HepG2 (cell line): ENCODE results near the gene ANKRD60. TPM values are rescaled to one million over a fixed set of nuclear protein-coding genes. Genes with fewer than 3 reads are reported as not detected.

Source experiments
- ATAC-seq: fragments of 200-7000 bp; cut with Tn5 transposase; 3 replicates; pipeline ENCODE4 v1.9.1; 2020; ENCODE audit warnings: mild to moderate bottlenecking, moderate library complexity
- BruUV-seq: library from RNA; stranded (reverse); fragments of 400-500 nt; replicated peaks from 2 replicates; lab custom pipeline; 2021; lab: Mats Ljungman, UMichigan
- CTCF ChIA-PET: fragments of 300-600 bp; formaldehyde crosslinking; extraction: SDS; loops from one replicate; lab custom pipeline; 2021; ENCODE audit warnings: low total read pairs, inconsistent platforms, low intra/inter-chr PET ratio; lab: Yijun Ruan, JAX
- POLR2A ChIA-PET: fragments of 350-600 bp; sonication (Branson Sonifier 250); formaldehyde crosslinking; loops from one replicate; lab custom pipeline; 2020; ENCODE audit warnings: antibody characterized with exemption, inconsistent platforms; lab: Yijun Ruan, JAX
- DNase-seq: peaks from one replicate; pipeline ENCODE4 v3.0.0-alpha.2; 2015; ENCODE audit warnings: low spot score
- FAIRE-seq: peaks from 3 replicates; lab custom pipeline; 2011; peaks lifted over from hg19 to GRCh38; lab: Jason Lieb, UNC
- H2AFZ ChIP-seq: one replicate; pipeline ENCODE4 v1.6.1; 2011; ENCODE audit warnings: low read length, inconsistent platforms
- H3K27ac ChIP-seq: fragments of 300-600 bp; 3 replicates; pipeline ENCODE4 v1.8.0; 2011; ENCODE audit warnings: mixed run types, mild to moderate bottlenecking, mixed read lengths, low read length, inconsistent platforms; ENCODE audit not compliant: insufficient read depth; ENCODE audit errors: extremely low read length
- H3K27me3 ChIP-seq, 2 experiments: fragments of 200-600 bp in 1 of 2; 2 replicates in 1 of 2; 3 replicates in 1 of 2; pipeline versions ENCODE4 v1.6.0 to v1.8.0; 2011; ENCODE audit warnings: low read length in 2 of 2, mild to moderate bottlenecking in 2 of 2, moderate library complexity in 2 of 2, inconsistent platforms in 1 of 2; ENCODE audit not compliant: insufficient read depth in 2 of 2, control insufficient read depth in 1 of 2
- H3K36me3 ChIP-seq, 2 experiments: fragments of 200-600 bp in 1 of 2; replicated peaks in 1 of 2; 2 replicates in 1 of 2; 3 replicates in 1 of 2; pipeline versions ENCODE4 v1.5.1 to v1.8.0; 2011; ENCODE audit warnings: low read length in 2 of 2, inconsistent platforms in 1 of 2; ENCODE audit not compliant: insufficient read depth in 2 of 2, control insufficient read depth in 1 of 2
- H3K4me1 ChIP-seq: 2 replicates; pipeline ENCODE4 v1.5.1; 2012; ENCODE audit warnings: low read length, inconsistent platforms; ENCODE audit not compliant: insufficient read depth
- H3K4me2 ChIP-seq: 2 replicates; pipeline ENCODE4 v1.6.0; 2011; ENCODE audit warnings: low read depth, low read length, inconsistent platforms
- H3K4me3 ChIP-seq, 3 experiments: fragments of 200-600 bp in 1 of 3; sonication (generic), shearing (Covaris generic) in 1 of 3; replicated peaks in 1 of 3; 2 replicates each; pipeline ENCODE4 v1.5.1; 2011 to 2016; ENCODE audit warnings: low read length in 3 of 3, inconsistent platforms in 2 of 3, low read depth in 2 of 3, mild to moderate bottlenecking in 2 of 3, control low read depth in 1 of 3, mixed read lengths in 1 of 3; ENCODE audit not compliant: insufficient read depth in 1 of 3
- H3K79me2 ChIP-seq: one replicate; pipeline ENCODE4 v1.6.1; 2011; ENCODE audit warnings: low read length, inconsistent platforms; ENCODE audit not compliant: insufficient read depth
- H3K9ac ChIP-seq: 2 replicates; pipeline ENCODE4 v1.6.0; 2011; ENCODE audit warnings: mild to moderate bottlenecking, low read depth, low read length, inconsistent platforms; ENCODE audit not compliant: insufficient read depth
- H3K9me3 ChIP-seq: 2 replicates; pipeline ENCODE4 v1.5.1; 2012; ENCODE audit warnings: mild to moderate bottlenecking, low read length
- H4K20me1 ChIP-seq: 2 replicates; pipeline ENCODE4 v1.6.0; 2011; ENCODE audit warnings: inconsistent platforms, mild to moderate bottlenecking, low read length, moderate library complexity; ENCODE audit not compliant: insufficient read depth
- SP4 ChIP-seq: sonication (generic); formaldehyde crosslinking; IDR thresholded peaks from 2 replicates; pipeline ENCODE4 v1.8.1; 2023; ENCODE audit warnings: mild to moderate bottlenecking, missing genetic modification reagents
- ZFYVE20 ChIP-seq: sonication (generic); formaldehyde crosslinking; IDR thresholded peaks from 2 replicates; pipeline ENCODE4 v1.8.0; 2023; ENCODE audit warnings: low read depth, mild to moderate bottlenecking, moderate library complexity, missing genetic modification reagents, borderline replicate concordance
- ZNF549 ChIP-seq: sonication (generic); formaldehyde crosslinking; IDR thresholded peaks from 2 replicates; pipeline ENCODE4 v1.5.0; 2020; ENCODE audit warnings: missing genetic modification reagents
- ZNF768 ChIP-seq: sonication (generic); formaldehyde crosslinking; IDR thresholded peaks from 2 replicates; pipeline ENCODE4 v1.4.0; 2020; ENCODE audit warnings: missing genetic modification reagents
- ZSCAN9 ChIP-seq: IDR thresholded peaks from 2 replicates; pipeline ENCODE4 v1.6.1; 2016; ENCODE audit warnings: borderline replicate concordance
- WGBS: methylation state at CpG from one replicate; pipeline ENCODE4 v1.1.6; 2017; ENCODE audit warnings: low lambda C conversion rate; 5-methylcytosine and 5-hydroxymethylcytosine counted together
- in situ Hi-C: cut with HindIII; loops from 2 replicates; pipeline ENCODE4 v1.10.0; 2017; ENCODE audit warnings: low pct_unique_long_range_greater_than_20kb; ENCODE audit not compliant: extremely low pct_ligation_motif_present
- intact Hi-C: fragments of 100-400 bp; cut with micrococcal nuclease; formaldehyde crosslinking; loops from one replicate; pipeline ENCODE4 v1.10.0; 2022; ENCODE audit not compliant: unreplicated experiment
- polyA plus RNA-seq, 8 experiments: library from polyadenylated mRNA; depleted of rRNA in 3 of 8; stranded (reverse) in 7 of 8; unstranded in 1 of 8; fragments of >200 nt; fragmentation: Illumina TruSeq in 4 of 8; extraction: Trizol in 4 of 8; gene quantifications; 2 replicates each; pipeline versions ENCODE4 v1.2.1 to v1.2.3, GENCODE V29; 2011 to 2016; ENCODE audit warnings: low read depth in 4 of 8, missing spikeins in 1 of 8, mixed read lengths in 1 of 8; ENCODE audit not compliant: insufficient read depth in 1 of 8
- total RNA-seq, 5 experiments: library from RNA; depleted of rRNA; stranded (reverse); fragments of >200 nt; fragmentation: Illumina TruSeq; extraction: Trizol; gene quantifications; 2 replicates each; pipeline ENCODE4 v1.2.3, GENCODE V29; 2016; ENCODE audit warnings: low read depth in 1 of 5
- TF ChIP-seq, protein P1 (sequence below): sonication (generic); formaldehyde crosslinking; IDR thresholded peaks from 2 replicates; pipeline ENCODE4 v1.4.0; 2020; ENCODE audit warnings: missing genetic modification reagents; ENCODE audit errors: not compliant biosample characterization
- TF ChIP-seq, protein P2 (sequence below): IDR thresholded peaks from 2 replicates; pipeline ENCODE4 v1.6.1; 2016; ENCODE audit warnings: mild to moderate bottlenecking, missing biosample characterization, missing genetic modification reagents
- TF ChIP-seq, protein P3 (sequence below): fragments of 450-650 bp; IDR thresholded peaks from 2 replicates; pipeline ENCODE4 v1.6.1; 2017; ENCODE audit warnings: mild to moderate bottlenecking
- TF ChIP-seq, protein P4 (sequence below), 2 experiments: sonication (generic) in 1 of 2; formaldehyde crosslinking in 1 of 2; IDR thresholded peaks; 2 replicates each; pipeline versions ENCODE4 v1.6.1 to v1.9.0; 2014 to 2022; ENCODE audit warnings: antibody characterized with exemption in 1 of 2, borderline replicate concordance in 1 of 2, inconsistent platforms in 1 of 2, low read depth in 1 of 2, missing genetic modification reagents in 1 of 2

The ANKRD60 gene
- total and polyA plus RNA-seq, 2 of the 13 experiments (the other 11 are each of a cell fraction or from before 2014, with no cell fraction given) = not detected

DNA sequence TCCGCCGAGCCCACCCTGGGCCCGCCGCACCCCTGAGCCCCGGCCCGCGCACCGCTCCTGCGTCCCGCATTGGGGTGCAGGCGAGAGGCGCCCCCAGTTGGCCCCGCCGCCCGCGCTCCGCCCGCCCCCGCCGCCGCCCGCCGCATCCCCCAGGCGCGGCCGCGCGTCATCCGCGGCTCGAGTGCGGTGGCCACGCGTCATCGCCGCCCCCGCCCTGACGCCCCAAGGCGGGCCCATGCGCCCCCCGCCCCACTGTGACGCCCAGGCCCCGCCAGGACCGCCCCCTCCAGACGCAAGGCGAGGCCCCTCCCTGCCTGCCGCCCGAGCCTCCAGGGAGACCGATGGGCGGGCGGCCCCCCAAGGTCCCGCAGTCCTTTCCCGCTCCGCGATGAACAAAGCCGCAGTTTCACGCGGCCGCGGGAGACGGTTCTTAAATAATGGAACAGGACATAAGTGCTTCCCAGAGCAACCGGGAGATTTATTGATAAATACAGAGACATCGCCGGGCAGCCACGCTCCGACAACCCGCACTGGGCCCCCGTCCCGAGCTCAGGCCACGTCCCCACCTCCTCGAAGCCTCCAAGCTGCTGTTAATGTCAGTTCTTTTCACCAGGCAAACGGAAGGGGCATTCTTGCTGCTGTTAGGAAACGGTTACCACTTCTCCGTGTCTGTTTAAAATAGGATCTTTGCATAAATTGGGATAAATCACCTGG, at the start of gene ANKRD60 (continued):
- TF ChIP-seq ZNF768 (CRISPR knock-in tag) (no peak), ZNF549 (CRISPR knock-in tag) (no peak)
- TF ChIP-seq, all 625 proteins: peak for 0

DNA sequence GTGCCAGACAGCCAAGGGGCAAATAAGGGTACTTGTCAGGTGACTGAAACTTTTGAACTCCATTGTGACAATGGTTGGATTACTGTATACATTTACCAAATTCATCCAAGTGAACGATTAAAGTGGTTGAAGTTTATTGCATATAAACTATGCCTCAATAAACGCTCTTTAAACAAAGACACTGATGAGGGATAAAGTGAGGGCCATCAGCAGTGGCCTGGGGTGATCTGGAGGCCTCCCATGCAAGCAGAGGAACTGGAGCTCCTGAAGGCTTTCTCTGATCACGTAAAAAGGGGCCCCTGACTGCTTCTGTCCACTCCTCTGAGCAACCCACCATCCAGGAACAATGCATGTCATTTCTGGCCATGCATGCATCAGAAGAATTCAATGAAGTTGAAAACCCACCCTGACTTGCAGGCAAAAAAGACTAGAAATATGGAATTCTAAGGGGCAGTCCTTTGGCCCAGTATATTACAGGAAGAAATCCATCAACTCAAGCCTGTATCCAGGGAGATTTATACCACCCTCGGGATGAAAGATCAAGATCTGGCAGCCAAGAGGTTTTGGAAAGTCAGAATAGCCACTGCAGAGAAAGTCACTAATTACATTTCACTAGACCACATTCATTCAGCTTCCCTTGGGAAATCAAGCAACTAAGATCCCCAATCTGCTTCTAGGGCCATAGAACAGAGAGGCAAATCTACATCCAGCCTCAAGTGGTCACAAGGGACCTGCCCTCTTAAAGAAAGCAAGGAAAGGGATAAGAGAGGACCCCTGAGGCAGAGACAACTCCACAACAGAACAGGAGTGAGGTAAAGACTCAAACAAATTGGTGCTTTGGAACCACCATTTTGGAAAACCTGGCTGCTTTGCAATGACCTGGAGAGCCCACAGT, 49.4 kb upstream of the ANKRD60 start:
- Histone ChIP-seq H3K79me2 (no peaks in the 10 kb centered on the region), H4K20me1 (no peaks in the 10 kb centered on the region), H3K4me2 (no peak overlapping the region), H3K27ac (no peak overlapping the region), H3K4me3 (no peak overlapping the region), H3K9ac (no peak overlapping the region), H3K27me3 (no peaks in the 10 kb centered on the region; a peak in 1 of 5 replicates), H3K4me1 (no peaks in the 10 kb centered on the region), H2AFZ (no peak overlapping the region), H3K9me3 (no peaks in the 10 kb centered on the region), H3K36me3 (no peaks in the 10 kb centered on the region)
- no peak for FAIRE-seq
- DNase-seq = no peak
- in situ Hi-C loops (no loop called here), intact Hi-C loops (no loop called here)
- BruUV-seq = no TSS peak
- POLR2A ChIA-PET = no interaction called here
- CTCF ChIA-PET = no interaction called here
- no peak for ATAC-seq
- 27% methylated on average over 4 of the region's 4 CpGs for WGBS
- TF ChIP-seq, protein P1, sequence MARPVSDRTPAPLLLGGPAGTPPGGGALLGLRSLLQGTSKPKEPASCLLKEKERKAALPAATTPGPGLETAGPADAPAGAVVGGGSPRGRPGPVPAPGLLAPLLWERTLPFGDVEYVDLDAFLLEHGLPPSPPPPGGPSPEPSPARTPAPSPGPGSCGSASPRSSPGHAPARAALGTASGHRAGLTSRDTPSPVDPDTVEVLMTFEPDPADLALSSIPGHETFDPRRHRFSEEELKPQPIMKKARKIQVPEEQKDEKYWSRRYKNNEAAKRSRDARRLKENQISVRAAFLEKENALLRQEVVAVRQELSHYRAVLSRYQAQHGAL (CRISPR knock-in tag) = no peak
- TF ChIP-seq, protein P2, sequence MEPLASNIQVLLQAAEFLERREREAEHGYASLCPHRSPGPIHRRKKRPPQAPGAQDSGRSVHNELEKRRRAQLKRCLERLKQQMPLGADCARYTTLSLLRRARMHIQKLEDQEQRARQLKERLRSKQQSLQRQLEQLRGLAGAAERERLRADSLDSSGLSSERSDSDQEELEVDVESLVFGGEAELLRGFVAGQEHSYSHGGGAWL = no peak
- TF ChIP-seq, protein P3, sequence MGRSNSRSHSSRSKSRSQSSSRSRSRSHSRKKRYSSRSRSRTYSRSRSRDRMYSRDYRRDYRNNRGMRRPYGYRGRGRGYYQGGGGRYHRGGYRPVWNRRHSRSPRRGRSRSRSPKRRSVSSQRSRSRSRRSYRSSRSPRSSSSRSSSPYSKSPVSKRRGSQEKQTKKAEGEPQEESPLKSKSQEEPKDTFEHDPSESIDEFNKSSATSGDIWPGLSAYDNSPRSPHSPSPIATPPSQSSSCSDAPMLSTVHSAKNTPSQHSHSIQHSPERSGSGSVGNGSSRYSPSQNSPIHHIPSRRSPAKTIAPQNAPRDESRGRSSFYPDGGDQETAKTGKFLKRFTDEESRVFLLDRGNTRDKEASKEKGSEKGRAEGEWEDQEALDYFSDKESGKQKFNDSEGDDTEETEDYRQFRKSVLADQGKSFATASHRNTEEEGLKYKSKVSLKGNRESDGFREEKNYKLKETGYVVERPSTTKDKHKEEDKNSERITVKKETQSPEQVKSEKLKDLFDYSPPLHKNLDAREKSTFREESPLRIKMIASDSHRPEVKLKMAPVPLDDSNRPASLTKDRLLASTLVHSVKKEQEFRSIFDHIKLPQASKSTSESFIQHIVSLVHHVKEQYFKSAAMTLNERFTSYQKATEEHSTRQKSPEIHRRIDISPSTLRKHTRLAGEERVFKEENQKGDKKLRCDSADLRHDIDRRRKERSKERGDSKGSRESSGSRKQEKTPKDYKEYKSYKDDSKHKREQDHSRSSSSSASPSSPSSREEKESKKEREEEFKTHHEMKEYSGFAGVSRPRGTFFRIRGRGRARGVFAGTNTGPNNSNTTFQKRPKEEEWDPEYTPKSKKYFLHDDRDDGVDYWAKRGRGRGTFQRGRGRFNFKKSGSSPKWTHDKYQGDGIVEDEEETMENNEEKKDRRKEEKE = no peak
- TF ChIP-seq ZSCAN9 (CRISPR knock-in tag) = no peak
- TF ChIP-seq, protein P4, sequence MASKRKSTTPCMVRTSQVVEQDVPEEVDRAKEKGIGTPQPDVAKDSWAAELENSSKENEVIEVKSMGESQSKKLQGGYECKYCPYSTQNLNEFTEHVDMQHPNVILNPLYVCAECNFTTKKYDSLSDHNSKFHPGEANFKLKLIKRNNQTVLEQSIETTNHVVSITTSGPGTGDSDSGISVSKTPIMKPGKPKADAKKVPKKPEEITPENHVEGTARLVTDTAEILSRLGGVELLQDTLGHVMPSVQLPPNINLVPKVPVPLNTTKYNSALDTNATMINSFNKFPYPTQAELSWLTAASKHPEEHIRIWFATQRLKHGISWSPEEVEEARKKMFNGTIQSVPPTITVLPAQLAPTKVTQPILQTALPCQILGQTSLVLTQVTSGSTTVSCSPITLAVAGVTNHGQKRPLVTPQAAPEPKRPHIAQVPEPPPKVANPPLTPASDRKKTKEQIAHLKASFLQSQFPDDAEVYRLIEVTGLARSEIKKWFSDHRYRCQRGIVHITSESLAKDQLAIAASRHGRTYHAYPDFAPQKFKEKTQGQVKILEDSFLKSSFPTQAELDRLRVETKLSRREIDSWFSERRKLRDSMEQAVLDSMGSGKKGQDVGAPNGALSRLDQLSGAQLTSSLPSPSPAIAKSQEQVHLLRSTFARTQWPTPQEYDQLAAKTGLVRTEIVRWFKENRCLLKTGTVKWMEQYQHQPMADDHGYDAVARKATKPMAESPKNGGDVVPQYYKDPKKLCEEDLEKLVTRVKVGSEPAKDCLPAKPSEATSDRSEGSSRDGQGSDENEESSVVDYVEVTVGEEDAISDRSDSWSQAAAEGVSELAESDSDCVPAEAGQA (IDR thresholded peaks at IDR 0.05; ENCODE audit: low read depth) = no peak
- TF ChIP-seq, protein P4 (CRISPR knock-in tag; IDR thresholded peaks at IDR 0.05; ENCODE audit: borderline replicate concordance) = no peak
- no peak for TF ChIP-seq ZFYVE20 (CRISPR knock-in tag)
- no peak for TF ChIP-seq SP4 (CRISPR knock-in tag)
